ENCODE measurements around the gene RGS8.
"Not testable (repeated sequence)": the region's sequence is repeated elsewhere in the genome, so short reads cannot be mapped to it uniquely, and the experiment has no call there.

RGS8 gene

GRCh38 chr1:182700351-182700709, 15.9 kb upstream of the RGS8 start:
- DNase-seq: no peak

- peak; percentile 99 for DNase-seq
Observed at GRCh38 chr1:182699393-182700350, 15.3 kb upstream of the RGS8 start.

- DNase-seq: peak; percentile 64
Observed at GRCh38 chr1:182698971-182699370, 14.6 kb upstream of the RGS8 start.

- DNase-seq: not testable (repeated sequence)
Observed at GRCh38 chr1:182693139-182693538, 8.8 kb upstream of the RGS8 start.

GRCh38 chr1:182690886-182691443, 6.6 kb upstream of the RGS8 start:
- DNase-seq: no peak

GRCh38 chr1:182688436-182689205, 4.2 kb upstream of the RGS8 start:
- DNase-seq: no peak

- no peak for DNase-seq
Observed at GRCh38 chr1:182687361-182687760, 3.0 kb upstream of the RGS8 start.

GRCh38 chr1:182686446-182686845, 2.1 kb upstream of the RGS8 start:
- DNase-seq: no peak

GRCh38 chr1:182685215-182685614, 828 bp upstream of the RGS8 start:
- peak; percentile 59 for DNase-seq

- no peak for DNase-seq
Observed at GRCh38 chr1:182682898-182683501, 1.4 kb downstream of the RGS8 start.

- DNase-seq: no peak
Observed at GRCh38 chr1:182682406-182682805, 2.0 kb downstream of the RGS8 start.

- no peak for DNase-seq
Observed at GRCh38 chr1:182681568-182681912, 2.8 kb downstream of the RGS8 start.

- peak; percentile 45 for DNase-seq
Observed at GRCh38 chr1:182680901-182681567, 3.4 kb downstream of the RGS8 start.

- DNase-seq: no peak
Observed at GRCh38 chr1:182680408-182680807, 4.0 kb downstream of the RGS8 start.

GRCh38 chr1:182679684-182680083, 4.7 kb downstream of the RGS8 start:
- DNase-seq: peak; percentile 28

GRCh38 chr1:182677397-182678098, 6.8 kb downstream of the RGS8 start:
- peak; percentile 50 for DNase-seq

GRCh38 chr1:182676274-182676673, 8.1 kb downstream of the RGS8 start:
- DNase-seq: no peak

GRCh38 chr1:182674346-182675246, 9.8 kb downstream of the RGS8 start:
- no peak for DNase-seq

- no peak for DNase-seq
Observed at GRCh38 chr1:182672487-182672836, 11.9 kb downstream of the RGS8 start.

- peak; percentile 96 for DNase-seq
Observed at GRCh38 chr1:182671750-182672486, 12.5 kb downstream of the RGS8 start.

Measured in NCI-H69 (cell line).